ENCODE data around the gene PQBP1. TPM values are rescaled to one million over a fixed set of nuclear protein-coding genes. Genes with fewer than 3 reads are reported as not detected.

PQBP1 gene
- total RNA-seq, 4 donors from 2014 or later = 47.8 to 79.8 (median 69.4) TPM

DNA sequence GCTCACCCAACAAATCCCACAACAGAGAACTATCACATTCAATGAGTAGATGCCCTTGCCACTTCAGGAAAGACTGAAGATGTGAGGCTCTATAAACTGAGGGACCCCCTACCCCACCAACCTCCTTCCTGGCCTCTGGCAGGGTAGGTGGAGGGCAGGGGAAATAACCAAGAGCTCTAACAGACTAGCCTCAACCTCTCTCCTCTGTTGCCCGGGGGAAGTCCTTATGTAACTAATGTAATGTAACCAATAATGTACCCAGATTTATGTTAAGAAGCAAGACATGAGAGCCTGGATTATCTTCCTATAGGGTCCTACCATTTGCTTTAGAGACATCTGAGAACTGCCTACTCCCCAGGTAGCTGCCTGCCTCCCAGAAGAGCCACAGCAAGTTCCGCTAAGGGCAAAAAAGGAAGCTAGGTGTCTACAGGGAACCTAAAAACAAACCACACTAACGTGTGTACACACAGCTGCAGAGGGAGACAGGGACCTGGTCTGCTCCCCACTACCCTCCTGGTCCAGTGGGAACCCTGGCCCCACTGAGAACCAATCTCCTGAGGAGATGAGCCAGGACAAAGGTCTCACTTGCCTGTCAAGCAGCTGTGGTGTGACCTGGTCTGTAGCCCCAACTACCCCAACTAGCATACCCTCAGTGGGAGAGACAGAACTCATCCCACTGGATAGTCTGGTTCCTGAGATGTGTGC, 41.9 kb downstream of the PQBP1 start:
- TF ChIP-seq POLR2AphosphoS5 (IDR thresholded peaks at IDR 0.05) (no peak), POLR2A (IDR thresholded peaks at IDR 0.05) (no peak), EP300 (IDR thresholded peaks at IDR 0.05) (no peak), CTCF (IDR thresholded peaks at IDR 0.05) (no peak)
- Histone ChIP-seq H3K4me1 (peaks cover 0 to 45% (median 0%) of the 10 kb centered on the region in 3 donors), H3K27me3 (no peaks in the 10 kb centered on the region), H3K27ac (peak overlapping the region in 1 of 4 donors; percentile 6), H3K4me3 (no peak overlapping the region), H3K9me3 (no peaks in the 10 kb centered on the region), H3K36me3 (peaks cover 0 to 35% of the 10 kb centered on the region in 2 donors)
- ATAC-seq = no peak
- no CpG with 5 or more reads among the region's 3 CpGs for WGBS, 2 donors (ENCODE audit: low coverage in 1 of 2)

- Histone ChIP-seq H3K9me3 (no peaks in the 10 kb centered on the region), H3K4me3 (no peak overlapping the region), H3K27ac (no peak overlapping the region), H3K27me3 (no peaks in the 10 kb centered on the region), H3K36me3 (peaks cover 0 to 29% of the 10 kb centered on the region in 2 donors), H3K4me1 (peaks cover 0 to 46% (median 0%) of the 10 kb centered on the region in 3 donors)
- TF ChIP-seq EP300 (IDR thresholded peaks at IDR 0.05) = no peak
- TF ChIP-seq POLR2A (IDR thresholded peaks at IDR 0.05) = no peak
- no peak for TF ChIP-seq POLR2AphosphoS5 (IDR thresholded peaks at IDR 0.05)
- TF ChIP-seq CTCF (IDR thresholded peaks at IDR 0.05) = no peak
- no peak for ATAC-seq
- WGBS, 2 donors (ENCODE audit: low coverage in 1 of 2) = 80% methylated on average over 1 of the region's 2 CpGs; no CpG with 5 or more reads in 1 of the 2 donors
Observed at GRCh38 chrX:48940404-48940955, 42.8 kb downstream of the PQBP1 start.

- H3K4me3 ChIP-seq = no peak overlapping the region
- H3K36me3 ChIP-seq = peaks cover 0 to 29% of the 10 kb centered on the region in 2 donors
- H3K9me3 ChIP-seq = no peaks in the 10 kb centered on the region
- 60% methylated on average over 2 of the region's 2 CpGs; no CpG with 5 or more reads in 1 of the 2 donors for WGBS, 2 donors (ENCODE audit: low coverage in 1 of 2)
- ATAC-seq = no peak
- peaks cover 0 to 36% (median 0%) of the 10 kb centered on the region in 3 donors for H3K4me1 ChIP-seq
- TF ChIP-seq CTCF (IDR thresholded peaks at IDR 0.05) (no peak), POLR2A (IDR thresholded peaks at IDR 0.05) (no peak), EP300 (IDR thresholded peaks at IDR 0.05) (no peak), POLR2AphosphoS5 (IDR thresholded peaks at IDR 0.05) (no peak)
- no peaks in the 10 kb centered on the region for H3K27me3 ChIP-seq
- no peak overlapping the region for H3K27ac ChIP-seq
Observed at GRCh38 chrX:48942895-48943294, 45.2 kb downstream of the PQBP1 start.

GRCh38 chrX:48945517-48946348, 48.0 kb downstream of the PQBP1 start:
- TF ChIP-seq POLR2A (IDR thresholded peaks at IDR 0.05) = no peak
- peak in 3 of 4 experiments; percentile 32 to 70 (median 38) for TF ChIP-seq CTCF (IDR thresholded peaks at IDR 0.05)
- TF ChIP-seq EP300 (IDR thresholded peaks at IDR 0.05) = no peak
- no peak for TF ChIP-seq POLR2AphosphoS5 (IDR thresholded peaks at IDR 0.05)
- WGBS, 2 donors (ENCODE audit: low coverage in 1 of 2) = 37 to 42% methylated on average over 3 to 5 of the region's 8 CpGs
- Histone ChIP-seq H3K9me3 (no peaks in the 10 kb centered on the region), H3K4me3 (no peak overlapping the region), H3K36me3 (peaks cover 0 to 23% of the 10 kb centered on the region in 2 donors), H3K4me1 (peaks cover 0 to 18% (median 0%) of the 10 kb centered on the region in 3 donors), H3K27me3 (no peaks in the 10 kb centered on the region), H3K27ac (no peak overlapping the region)
- peak; percentile 37 for ATAC-seq

Measured in gastroesophageal sphincter (tissue), 4 donors.